Pulmonary artery endothelial cell (primary cell): Measurements from ENCODE around the gene MECR. TPM values are rescaled to one million over a fixed set of nuclear protein-coding genes. Genes with fewer than 3 reads are reported as not detected.

Experiments
- DNase-seq: peaks from one replicate; pipeline ENCODE4 v3.0.0-alpha.2; 2011; ENCODE audit warnings: low read depth, low spot score
- total RNA-seq: library from RNA; depleted of rRNA; stranded (reverse); fragments of >200 nt; gene quantifications from 2 replicates; pipeline ENCODE4 v1.2.3, GENCODE V29; 2014

The MECR gene
- total RNA-seq = 17.2 and 28.1 TPM in 2 replicates

- peak; percentile 72 for DNase-seq
Measured at GRCh38 chr1:29230553-29231378, at the start of gene MECR. TSS of gene MECR (minus strand) at chr1:29230934. CDS start at chr1:29230906, 28 bp downstream.

- no peak for DNase-seq
Measured at GRCh38 chr1:29279951-29280391, 49.2 kb upstream of the MECR start.

- DNase-seq = no peak
Measured at GRCh38 chr1:29279406-29279805, 48.7 kb upstream of the MECR start.

- DNase-seq = no peak
Measured at GRCh38 chr1:29278124-29278523, 47.4 kb upstream of the MECR start.

- no peak for DNase-seq
Measured at GRCh38 chr1:29275435-29275834, 44.7 kb upstream of the MECR start.

- DNase-seq = no peak
Measured at GRCh38 chr1:29272147-29272907, 41.6 kb upstream of the MECR start.

GRCh38 chr1:29271724-29272123 lies 41.0 kb upstream of the MECR start:
- DNase-seq = no peak

- DNase-seq = no peak
Measured at GRCh38 chr1:29270929-29271521, 40.3 kb upstream of the MECR start.

GRCh38 chr1:29269382-29269781 lies 38.6 kb upstream of the MECR start:
- DNase-seq = no peak

- DNase-seq = no peak
Measured at GRCh38 chr1:29267321-29268070, 36.8 kb upstream of the MECR start.

- no peak for DNase-seq
Measured at GRCh38 chr1:29266912-29267311, 36.2 kb upstream of the MECR start.

- no peak for DNase-seq
Measured at GRCh38 chr1:29264773-29265389, 34.1 kb upstream of the MECR start.

GRCh38 chr1:29260531-29260930 lies 29.8 kb upstream of the MECR start:
- no peak for DNase-seq

GRCh38 chr1:29259802-29260441 lies 29.2 kb upstream of the MECR start:
- DNase-seq = no peak

- DNase-seq = no peak
Measured at GRCh38 chr1:29258976-29259801, 28.5 kb upstream of the MECR start.

GRCh38 chr1:29258189-29258975 lies 27.6 kb upstream of the MECR start:
- no peak for DNase-seq

GRCh38 chr1:29256979-29257804 lies 26.5 kb upstream of the MECR start:
- DNase-seq = no peak

- no peak for DNase-seq
Measured at GRCh38 chr1:29256394-29256793, 25.7 kb upstream of the MECR start.
